MM.1S (cell line): ENCODE data around the gene ITCH.

Experiments used
- DNase-seq: peaks from one replicate; pipeline ENCODE4 v3.0.0-alpha.2; 2015
- H2AFZ ChIP-seq: fragments of 300-600 bp; sonication (generic); 2 replicates; pipeline ENCODE4 v1.6.0; 2016; ENCODE audit warnings: antibody characterized with exemption, low read length
- H3F3A ChIP-seq: fragments of 300-600 bp; sonication (generic); 2 replicates; pipeline ENCODE4 v1.6.1; 2016; ENCODE audit warnings: mild to moderate bottlenecking, antibody characterized with exemption, low read length, moderate library complexity, mixed read lengths; ENCODE audit not compliant: insufficient read depth
- H3K27ac ChIP-seq: fragments of 300-600 bp; sonication (generic); 2 replicates; pipeline ENCODE4 v1.5.1; 2016; ENCODE audit warnings: mild to moderate bottlenecking, low read length
- H3K27me3 ChIP-seq: fragments of 300-600 bp; sonication (generic); replicated peaks from 2 replicates; pipeline ENCODE4 v1.6.0; 2016; ENCODE audit warnings: low read length; ENCODE audit not compliant: insufficient read depth
- H3K36me3 ChIP-seq: fragments of 300-600 bp; sonication (generic); replicated peaks from 2 replicates; pipeline ENCODE4 v1.6.1; 2016; ENCODE audit warnings: mild to moderate bottlenecking, low read length, mixed read lengths; ENCODE audit not compliant: insufficient read depth
- H3K4me1 ChIP-seq: fragments of 300-600 bp; sonication (generic); 2 replicates; pipeline ENCODE4 v1.6.1; 2016; ENCODE audit warnings: low read length, mixed read lengths
- H3K4me2 ChIP-seq: fragments of 300-600 bp; sonication (generic); 2 replicates; pipeline ENCODE4 v1.6.0; 2016; ENCODE audit warnings: low read depth, low read length
- H3K4me3 ChIP-seq: fragments of 300-600 bp; sonication (generic); 2 replicates; pipeline ENCODE4 v1.5.1; 2016; ENCODE audit warnings: low read length, mixed read lengths
- H3K79me2 ChIP-seq: fragments of 300-600 bp; sonication (generic); 2 replicates; pipeline ENCODE4 v1.6.1; 2016; ENCODE audit warnings: mixed run types, low read length, mixed read lengths
- H3K9ac ChIP-seq: fragments of 300-600 bp; sonication (generic); 2 replicates; pipeline ENCODE4 v1.6.1; 2016; ENCODE audit warnings: low read length, mixed read lengths
- H3K9me2 ChIP-seq: fragments of 300-600 bp; sonication (generic); replicated peaks from 2 replicates; pipeline ENCODE4 v1.6.1; 2016; ENCODE audit warnings: mild to moderate bottlenecking, low read length, mixed read lengths; ENCODE audit not compliant: insufficient read depth
- H3K9me3 ChIP-seq: fragments of 300-600 bp; sonication (generic); replicated peaks from 2 replicates; pipeline ENCODE4 v1.6.1; 2016; ENCODE audit warnings: mild to moderate bottlenecking, low read length, mixed read lengths; ENCODE audit not compliant: insufficient read depth
- H4K20me1 ChIP-seq: fragments of 300-600 bp; sonication (generic); 2 replicates; pipeline ENCODE4 v1.6.1; 2016; ENCODE audit warnings: mild to moderate bottlenecking, low read length, moderate library complexity, mixed read lengths; ENCODE audit not compliant: insufficient read depth
- EZH2 ChIP-seq: fragments of 300-600 bp; sonication (generic); optimal IDR thresholded peaks from 2 replicates; pipeline ENCODE3; 2017; ENCODE audit warnings: low read depth, mild to moderate bottlenecking, antibody characterized with exemption, low read length, mixed read lengths
- EZH2phosphoT487 ChIP-seq: fragments of 300-600 bp; sonication (generic); IDR thresholded peaks from 2 replicates; pipeline ENCODE4 v1.6.1; 2018; ENCODE audit warnings: antibody characterized with exemption, low read length
- TF ChIP-seq, protein P1 (sequence below): fragments of 300-600 bp; sonication (generic); IDR thresholded peaks from 2 replicates; pipeline ENCODE4 v1.5.1; 2016; ENCODE audit warnings: antibody characterized with exemption, low read length, mixed read lengths

The ITCH gene

DNA sequence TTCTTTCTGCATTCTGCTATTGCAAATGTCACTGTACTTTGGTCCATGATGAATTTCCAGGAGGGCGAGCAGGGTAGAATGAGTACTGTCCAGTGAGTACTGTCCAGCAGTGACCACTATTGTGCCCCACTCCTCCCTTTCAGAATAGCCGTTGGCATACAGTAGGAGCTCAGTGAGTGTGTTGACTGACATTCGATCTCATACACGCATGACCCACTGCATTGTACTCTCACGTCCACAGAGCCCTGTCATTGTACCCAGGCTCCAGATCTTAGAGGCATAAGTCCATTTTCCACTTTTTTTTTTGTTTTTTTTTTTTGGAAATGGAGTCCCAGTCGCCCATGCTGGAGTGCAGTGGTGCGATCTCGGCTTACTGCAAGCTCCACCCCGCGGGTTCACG, 161.4 kb downstream of the ITCH start:
- H3K4me1 ChIP-seq = peaks cover 9% of the 10 kb centered on the region; the same call in 1 of the 2 replicates
- TF ChIP-seq, protein P1, sequence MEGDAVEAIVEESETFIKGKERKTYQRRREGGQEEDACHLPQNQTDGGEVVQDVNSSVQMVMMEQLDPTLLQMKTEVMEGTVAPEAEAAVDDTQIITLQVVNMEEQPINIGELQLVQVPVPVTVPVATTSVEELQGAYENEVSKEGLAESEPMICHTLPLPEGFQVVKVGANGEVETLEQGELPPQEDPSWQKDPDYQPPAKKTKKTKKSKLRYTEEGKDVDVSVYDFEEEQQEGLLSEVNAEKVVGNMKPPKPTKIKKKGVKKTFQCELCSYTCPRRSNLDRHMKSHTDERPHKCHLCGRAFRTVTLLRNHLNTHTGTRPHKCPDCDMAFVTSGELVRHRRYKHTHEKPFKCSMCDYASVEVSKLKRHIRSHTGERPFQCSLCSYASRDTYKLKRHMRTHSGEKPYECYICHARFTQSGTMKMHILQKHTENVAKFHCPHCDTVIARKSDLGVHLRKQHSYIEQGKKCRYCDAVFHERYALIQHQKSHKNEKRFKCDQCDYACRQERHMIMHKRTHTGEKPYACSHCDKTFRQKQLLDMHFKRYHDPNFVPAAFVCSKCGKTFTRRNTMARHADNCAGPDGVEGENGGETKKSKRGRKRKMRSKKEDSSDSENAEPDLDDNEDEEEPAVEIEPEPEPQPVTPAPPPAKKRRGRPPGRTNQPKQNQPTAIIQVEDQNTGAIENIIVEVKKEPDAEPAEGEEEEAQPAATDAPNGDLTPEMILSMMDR = no peak
- TF ChIP-seq EZH2phosphoT487 = no peak
- TF ChIP-seq EZH2 = no peak
- H3K36me3 ChIP-seq = 0 out of 2 replicates have a peak, but pooled peaks cover 11% of the 10 kb centered on the region
- no peak overlapping the region for H3K9ac ChIP-seq
- H3K9me3 ChIP-seq = no peaks in the 10 kb centered on the region
- H3K9me2 ChIP-seq = no peaks in the 10 kb centered on the region
- H3F3A ChIP-seq = peaks cover 4% of the 10 kb centered on the region; the same call in 1 of the 2 replicates
- H3K27me3 ChIP-seq = no peaks in the 10 kb centered on the region
- H3K27ac ChIP-seq = no peak overlapping the region
- no peak overlapping the region for H3K4me3 ChIP-seq
- no peak overlapping the region for H3K4me2 ChIP-seq
- peaks cover 5% of the 10 kb centered on the region; the same call in 1 of the 2 replicates for H4K20me1 ChIP-seq
- peaks cover 73% of the 10 kb centered on the region for H3K79me2 ChIP-seq
- no peak overlapping the region for H2AFZ ChIP-seq
- no peak for DNase-seq

DNA sequence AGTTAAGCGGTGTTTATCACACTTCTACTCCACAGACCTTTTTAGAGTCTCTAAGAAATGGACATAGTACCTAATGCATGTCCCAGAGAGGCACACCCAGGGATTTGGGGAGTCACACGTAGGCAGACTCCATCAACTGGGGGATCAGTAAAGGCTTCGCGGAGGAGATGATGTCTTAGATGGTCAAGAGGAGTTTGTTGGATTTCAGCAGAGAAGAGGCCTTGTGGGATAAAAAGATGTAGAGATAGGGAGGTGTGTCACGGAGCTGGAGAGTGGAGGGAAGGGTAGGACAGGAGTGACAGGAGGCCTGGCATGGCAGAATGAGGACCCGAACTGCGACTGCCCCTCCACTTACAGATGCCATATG, 162.3 kb downstream of the ITCH start:
- peaks cover 9% of the 10 kb centered on the region; the same call in 1 of the 2 replicates for H3K4me1 ChIP-seq
- H3K9me3 ChIP-seq = no peaks in the 10 kb centered on the region
- H3K4me2 ChIP-seq = no peak overlapping the region
- no peaks in the 10 kb centered on the region for H3K27me3 ChIP-seq
- H3K79me2 ChIP-seq = peaks cover 71% of the 10 kb centered on the region
- no peak overlapping the region for H3K27ac ChIP-seq
- no peak overlapping the region for H3K9ac ChIP-seq
- H3K36me3 ChIP-seq = 0 out of 2 replicates have a peak, but pooled peaks cover 11% of the 10 kb centered on the region
- H2AFZ ChIP-seq = no peak overlapping the region
- no peak overlapping the region for H3K4me3 ChIP-seq
- H4K20me1 ChIP-seq = peaks cover 5% of the 10 kb centered on the region; the same call in 1 of the 2 replicates
- H3F3A ChIP-seq = peaks cover 7% of the 10 kb centered on the region; the same call in 1 of the 2 replicates
- no peak for DNase-seq
- no peak for TF ChIP-seq EZH2
- TF ChIP-seq, protein P1 = no peak
- no peaks in the 10 kb centered on the region for H3K9me2 ChIP-seq

DNA sequence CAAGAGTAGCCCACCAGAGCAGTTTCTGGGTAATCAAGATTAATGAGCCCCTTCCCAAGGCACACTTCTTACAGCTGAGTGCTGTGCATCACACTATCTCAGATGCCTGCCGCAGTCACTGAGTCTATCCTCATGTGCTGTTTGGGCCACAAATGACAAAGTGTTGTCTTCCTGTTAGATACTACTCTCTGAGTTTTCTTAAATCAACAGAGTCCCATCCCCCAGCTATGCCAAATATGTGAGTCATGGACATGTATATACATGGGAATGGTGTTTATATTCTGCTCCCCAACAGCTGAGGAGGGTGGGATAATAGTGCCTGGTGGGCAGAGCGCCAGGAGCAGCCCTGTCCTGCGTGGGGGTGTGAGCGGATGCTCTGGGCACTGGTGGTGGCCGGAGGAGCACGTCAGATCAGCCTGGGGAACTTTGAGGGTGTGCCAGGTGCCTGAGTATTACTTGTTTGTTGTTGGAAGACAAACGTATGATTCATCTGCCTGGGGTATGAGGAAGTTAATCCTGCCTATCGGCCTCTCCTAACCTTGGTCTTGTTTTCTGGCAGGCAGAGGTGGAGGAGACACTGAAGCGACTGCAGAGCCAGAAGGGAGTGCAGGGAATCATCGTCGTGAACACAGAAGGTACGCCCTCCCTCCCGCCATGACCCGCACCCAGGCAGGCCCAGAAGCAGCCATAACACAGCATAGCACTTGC, 162.8 kb downstream of the ITCH start:
- Histone ChIP-seq H4K20me1 (peaks cover 5% of the 10 kb centered on the region; the same call in 1 of the 2 replicates), H2AFZ (no peak overlapping the region), H3K9me2 (no peaks in the 10 kb centered on the region), H3F3A (peaks cover 7% of the 10 kb centered on the region; the same call in 1 of the 2 replicates), H3K36me3 (0 out of 2 replicates have a peak, but pooled peaks cover 11% of the 10 kb centered on the region), H3K4me1 (peaks cover 9% of the 10 kb centered on the region; the same call in 1 of the 2 replicates), H3K9me3 (no peaks in the 10 kb centered on the region), H3K27me3 (no peaks in the 10 kb centered on the region), H3K9ac (no peak overlapping the region), H3K27ac (no peak overlapping the region), H3K79me2 (peaks cover 70% of the 10 kb centered on the region), H3K4me3 (no peak overlapping the region), H3K4me2 (no peak overlapping the region)
- DNase-seq = no peak
- TF ChIP-seq EZH2phosphoT487 = no peak

DNA sequence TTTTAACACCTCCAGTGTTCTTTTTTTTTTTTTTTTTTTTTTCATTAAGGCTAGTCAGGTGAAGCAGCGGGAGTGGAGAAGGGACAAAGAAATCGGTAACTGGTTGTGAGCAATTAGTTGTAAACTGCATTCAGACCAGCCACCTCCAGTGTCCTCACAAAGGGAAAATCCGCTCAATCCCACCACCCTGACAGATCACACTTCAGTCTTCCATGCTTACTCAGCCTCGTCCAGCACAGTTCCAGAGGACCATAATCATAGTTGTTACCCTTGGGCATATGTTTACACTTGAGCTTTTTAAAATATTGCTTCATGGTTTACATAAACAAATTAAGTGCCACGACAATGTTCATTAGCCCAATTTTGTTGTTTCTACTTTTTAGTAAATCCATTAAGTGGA, 163.4 kb downstream of the ITCH start:
- Histone ChIP-seq H3K9ac (no peak overlapping the region), H3K4me3 (no peak overlapping the region), H4K20me1 (peaks cover 5% of the 10 kb centered on the region; the same call in 1 of the 2 replicates)

More for the DNA sequence above, 163.4 kb downstream of the ITCH start:
- no peak overlapping the region for H3K27ac ChIP-seq
- peaks cover 7% of the 10 kb centered on the region; the same call in 1 of the 2 replicates for H3F3A ChIP-seq
- H3K9me2 ChIP-seq = no peaks in the 10 kb centered on the region
- no peaks in the 10 kb centered on the region for H3K9me3 ChIP-seq
- DNase-seq = no peak
- no peaks in the 10 kb centered on the region for H3K27me3 ChIP-seq
- TF ChIP-seq EZH2 (no peak), EZH2phosphoT487 (no peak)
- TF ChIP-seq, protein P1 = no peak
- no peak overlapping the region for H3K4me2 ChIP-seq
- 0 out of 2 replicates have a peak, but pooled peaks cover 11% of the 10 kb centered on the region for H3K36me3 ChIP-seq
- peaks cover 68% of the 10 kb centered on the region for H3K79me2 ChIP-seq
- peaks cover 9% of the 10 kb centered on the region; the same call in 1 of the 2 replicates for H3K4me1 ChIP-seq
- no peak overlapping the region for H2AFZ ChIP-seq
